Heart right ventricle (tissue), 16 donors: ENCODE data around the gene ADAMTS10. TPM values are rescaled to one million over a fixed set of nuclear protein-coding genes. Genes with fewer than 3 reads are reported as not detected.
"Not testable (repeated sequence)": the region's sequence is repeated elsewhere in the genome, so short reads cannot be mapped to it uniquely, and the experiment has no call there.

ENCODE experiments used
- ATAC-seq, 8 donors: fragments of 200-7000 bp; cut with Tn5 transposase; one replicate each; pipeline ENCODE4 v1.9.1; 2020; ENCODE audit warnings: mild to moderate bottlenecking in 8 of 8, moderate library complexity in 8 of 8, moderate number of reproducible peaks in 1 of 8
- DNase-seq, 2 donors: peaks; one replicate each; pipeline ENCODE4 v3.0.0-alpha.2; 2020
- H3K27ac ChIP-seq, 10 donors: fragments of 200-600 bp; sonication (generic) in 2 of 10; one replicate each; pipeline versions ENCODE4 v1.5.0 to v1.8.0; 2020 to 2022; ENCODE audit warnings: mild to moderate bottlenecking in 3 of 10
- H3K27me3 ChIP-seq, 7 donors: fragments of 200-600 bp; one replicate each; pipeline ENCODE4 v1.8.0; 2021 to 2022; ENCODE audit warnings: mild to moderate bottlenecking in 2 of 7
- H3K36me3 ChIP-seq, 9 donors: fragments of 200-600 bp; sonication (generic) in 1 of 9; one replicate each; pipeline versions ENCODE4 v1.5.0 to v1.8.0; 2020 to 2022; ENCODE audit warnings: mild to moderate bottlenecking in 2 of 9
- H3K4me1 ChIP-seq, 9 donors: fragments of 200-600 bp; sonication (generic) in 1 of 9; one replicate each; pipeline versions ENCODE4 v1.5.0 to v1.8.0; 2020 to 2022; ENCODE audit warnings: mild to moderate bottlenecking in 4 of 9
- H3K4me3 ChIP-seq, 10 donors: fragments of 200-600 bp; sonication (generic) in 2 of 10; one replicate each; pipeline versions ENCODE4 v1.5.0 to v1.8.0; 2020 to 2022; ENCODE audit warnings: mild to moderate bottlenecking in 7 of 10, moderate library complexity in 2 of 10
- H3K9me3 ChIP-seq, 11 donors: fragments of 200-600 bp in 10 of 11; sonication (generic) in 2 of 11; one replicate each; pipeline versions ENCODE4 v1.5.0 to v1.8.0; 2013 to 2022; ENCODE audit warnings: mild to moderate bottlenecking in 2 of 11, control low read depth in 1 of 11, moderate library complexity in 1 of 11
- WGBS, 2 donors: extraction: QIAGEN DNeasy Blood & Tissue Kit; methylation state at CpG; one replicate each; pipeline ENCODE4 v1.1.7; 2013; ENCODE audit warnings: inconsistent platforms in 1 of 2; 5-methylcytosine and 5-hydroxymethylcytosine counted together
- intact Hi-C, 10 donors: fragments of 100-400 bp; cut with DNase I; formaldehyde crosslinking; loops; one replicate each; pipeline versions ENCODE4 v1.11.1 to v1.14.2; 2022
- polyA plus RNA-seq, 2 donors: library from polyadenylated mRNA; stranded (reverse); fragments of 200-250 nt; gene quantifications; one replicate each; pipeline ENCODE4 v1.2.3, GENCODE V29; 2013
- total RNA-seq, 10 donors: library from RNA; stranded (reverse); fragmentation: NEBNext Ultra II Directional in 3 of 10; extraction: Animal tissue kit (Norgen Biotek cat#: 25700) in 3 of 10; gene quantifications; one replicate each; pipeline versions ENCODE4 v1.2.1 to v1.2.4, GENCODE V29; 2021 to 2023
- TF ChIP-seq, protein P1 (sequence below), 9 donors: fragments of 200-600 bp; sonication (generic) in 2 of 9; IDR thresholded peaks; one replicate each; pipeline versions ENCODE4 v1.5.0 to v1.8.0; 2021 to 2022; ENCODE audit warnings: antibody characterized with exemption in 9 of 9, mild to moderate bottlenecking in 5 of 9, moderate library complexity in 1 of 9
- donor health status: Arrhythmogenic right ventricular cardiomyopathy.
- donor health status: ischemic (EF 13 %, LVEDD 7.1; RV severe dilation, severe dysfunction).
- donor health status: healthy with polysubstance abuse.
- donor health status: DM: no; HTN: yes; CAD: no.
- donor health status: DM: no; HTN: no; CAD: no.
- donor health status: ischemic (EF 25% LVEDD 6.9; RV normal size, moderate dysfunction).
- donor health status: ischemic (EF 25% LVEDD 5.7; RV mildly dilated, moderate dysfunction).
- donor health status: healthy.
- donor health status: DM: yes; HTN: yes; CAD: no.
- donor health status: Ischemic cardiomyopathy.
- donor health status: ischemic (EF 35%, LVEDD 5.7; RV mildly dilated, moderate dysfunction).
- donor health status: nonischemic (EF 11% LVEDD 7.7; RV severe dilation, severe dysfunction).
- donor health status: DM: yes; HTN: yes; CAD: no.
- donor health status: PGD.
- donor health status: ischemic (EF 29% LVEDD 5.4; RV normal size, mild dysfunction).
- donor health status: nonischemic (EF 23%, LVEDD 6.1; RV moderate dilation, normal function).

The ADAMTS10 gene
- total and polyA plus RNA-seq, 12 donors, result 2.7 to 34.5 (median 8.4) TPM

DNA sequence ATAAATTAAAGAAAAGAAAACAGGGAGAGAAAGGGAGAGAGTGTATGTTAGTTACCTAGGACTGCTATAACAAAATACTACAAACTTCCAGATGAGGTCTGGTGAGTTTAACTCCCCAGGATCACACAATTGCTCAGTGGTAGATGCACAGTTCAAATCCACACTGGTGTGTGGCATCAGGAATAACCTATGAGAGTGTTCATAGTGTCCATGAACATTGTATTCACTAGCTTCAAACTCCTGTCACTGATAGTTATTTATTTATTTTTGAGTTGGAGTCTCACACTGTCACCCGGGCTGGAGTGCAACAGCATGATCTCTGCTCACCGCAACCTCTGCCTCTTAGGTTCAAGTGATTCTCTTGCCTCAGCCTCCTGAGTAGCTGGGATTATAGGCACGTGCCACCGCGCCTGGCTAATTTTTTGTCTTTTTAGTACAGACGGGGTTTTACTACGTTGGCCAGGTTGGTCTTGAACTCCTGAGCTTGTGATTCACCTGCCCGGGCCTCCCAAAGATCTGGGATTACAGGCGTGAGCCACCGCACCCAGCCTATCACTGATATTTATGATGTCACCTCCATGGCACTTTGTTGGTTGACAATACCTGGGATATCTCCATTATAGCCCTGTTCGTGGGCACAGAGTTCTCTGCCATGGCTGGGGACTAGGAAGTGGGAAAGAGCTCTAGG, 19.6 kb upstream of the ADAMTS10 start, which contains the start of gene NFILZ:
Gene NFILZ, plus strand, starts transcription at position 638 of the 688 bp plus-strand sequence. CDS start 46,133 bp downstream, outside the sequence.
- no peak within 1 kb of the TSS for H3K4me3 ChIP-seq
- H3K4me1 ChIP-seq, result no peaks in the 10 kb centered on the region
- 91 to 92% methylated on average over 11 of the region's 11 CpGs for WGBS, 2 donors
- intact Hi-C loops, result no loop called here
- H3K27me3 ChIP-seq, result peaks cover 0 to 4% (median 0%) of the 10 kb centered on the region in 7 donors
- ATAC-seq, result no peak
- no peak within 1 kb of the TSS for H3K27ac ChIP-seq
- DNase-seq, result no peak
- TF ChIP-seq, protein P1, sequence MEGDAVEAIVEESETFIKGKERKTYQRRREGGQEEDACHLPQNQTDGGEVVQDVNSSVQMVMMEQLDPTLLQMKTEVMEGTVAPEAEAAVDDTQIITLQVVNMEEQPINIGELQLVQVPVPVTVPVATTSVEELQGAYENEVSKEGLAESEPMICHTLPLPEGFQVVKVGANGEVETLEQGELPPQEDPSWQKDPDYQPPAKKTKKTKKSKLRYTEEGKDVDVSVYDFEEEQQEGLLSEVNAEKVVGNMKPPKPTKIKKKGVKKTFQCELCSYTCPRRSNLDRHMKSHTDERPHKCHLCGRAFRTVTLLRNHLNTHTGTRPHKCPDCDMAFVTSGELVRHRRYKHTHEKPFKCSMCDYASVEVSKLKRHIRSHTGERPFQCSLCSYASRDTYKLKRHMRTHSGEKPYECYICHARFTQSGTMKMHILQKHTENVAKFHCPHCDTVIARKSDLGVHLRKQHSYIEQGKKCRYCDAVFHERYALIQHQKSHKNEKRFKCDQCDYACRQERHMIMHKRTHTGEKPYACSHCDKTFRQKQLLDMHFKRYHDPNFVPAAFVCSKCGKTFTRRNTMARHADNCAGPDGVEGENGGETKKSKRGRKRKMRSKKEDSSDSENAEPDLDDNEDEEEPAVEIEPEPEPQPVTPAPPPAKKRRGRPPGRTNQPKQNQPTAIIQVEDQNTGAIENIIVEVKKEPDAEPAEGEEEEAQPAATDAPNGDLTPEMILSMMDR (IDR thresholded peaks at IDR 0.05), result no peak
- H3K36me3 ChIP-seq, result no peaks in the 10 kb centered on the region
- H3K9me3 ChIP-seq, result peaks cover 0 to 30% (median 9%) of the 10 kb centered on the region in 11 donors

DNA sequence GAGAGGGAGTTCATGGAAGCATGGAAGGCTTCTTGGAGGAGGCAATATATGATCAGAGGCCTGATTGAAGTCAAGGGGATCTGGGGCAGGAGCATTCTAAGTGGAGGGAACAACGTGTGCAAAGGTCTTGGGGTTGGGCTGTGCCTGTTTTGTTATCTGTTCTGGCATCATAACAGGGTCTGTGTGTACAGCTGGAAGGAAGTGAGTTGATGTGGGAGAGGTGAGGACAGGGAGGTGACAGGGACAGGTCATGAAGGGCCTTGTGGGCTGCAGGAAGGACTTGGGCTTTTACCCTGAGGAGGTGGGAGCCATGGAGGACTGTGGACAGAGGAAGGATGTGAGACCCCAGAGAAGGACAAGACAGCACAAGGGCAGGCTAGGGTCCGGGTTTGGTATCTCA, 18.7 kb upstream of the ADAMTS10 start:
- Histone ChIP-seq H3K9me3 (peaks cover 0 to 30% (median 9%) of the 10 kb centered on the region in 11 donors), H3K4me1 (no peaks in the 10 kb centered on the region), H3K36me3 (no peaks in the 10 kb centered on the region), H3K4me3 (no peak overlapping the region), H3K27ac (no peak overlapping the region), H3K27me3 (peaks cover 0 to 4% (median 0%) of the 10 kb centered on the region in 7 donors)
- intact Hi-C loops, result no loop called here
- TF ChIP-seq, protein P1 (IDR thresholded peaks at IDR 0.05), result no peak
- 62 to 67% methylated on average over 2 of the region's 2 CpGs for WGBS, 2 donors
- no peak for ATAC-seq
- DNase-seq, result no peak

DNA sequence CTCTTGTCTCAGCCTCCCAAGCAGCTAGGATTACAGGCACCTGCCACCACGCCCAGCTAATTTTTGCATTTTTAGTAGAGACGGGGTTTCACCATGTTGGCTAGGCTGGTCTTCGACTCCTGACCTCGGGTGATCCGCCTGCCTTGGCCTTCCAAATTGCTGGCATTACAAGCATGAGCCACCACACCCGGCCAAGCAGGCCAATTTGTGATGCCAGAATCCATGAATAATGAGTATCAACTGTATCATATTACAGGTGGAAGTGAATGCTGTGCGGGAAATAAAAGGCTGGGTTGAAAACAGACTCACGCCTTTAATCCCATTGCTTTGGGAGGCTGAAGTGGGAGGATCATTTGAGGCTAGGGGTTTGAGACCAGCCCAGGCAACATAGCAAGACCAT, 16.3 kb upstream of the ADAMTS10 start:
- DNase-seq, result no peak
- Histone ChIP-seq H3K4me3 (no peak overlapping the region), H3K4me1 (no peaks in the 10 kb centered on the region), H3K9me3 (peaks cover 0 to 30% (median 9%) of the 10 kb centered on the region in 11 donors), H3K36me3 (no peaks in the 10 kb centered on the region), H3K27ac (no peak overlapping the region), H3K27me3 (peaks cover 0 to 4% (median 0%) of the 10 kb centered on the region in 7 donors)
- intact Hi-C loops, result no loop called here
- TF ChIP-seq, protein P1 (IDR thresholded peaks at IDR 0.05), result no peak
- WGBS, 2 donors, result 79 to 85% methylated on average over 8 of the region's 8 CpGs
- ATAC-seq, result no peak

DNA sequence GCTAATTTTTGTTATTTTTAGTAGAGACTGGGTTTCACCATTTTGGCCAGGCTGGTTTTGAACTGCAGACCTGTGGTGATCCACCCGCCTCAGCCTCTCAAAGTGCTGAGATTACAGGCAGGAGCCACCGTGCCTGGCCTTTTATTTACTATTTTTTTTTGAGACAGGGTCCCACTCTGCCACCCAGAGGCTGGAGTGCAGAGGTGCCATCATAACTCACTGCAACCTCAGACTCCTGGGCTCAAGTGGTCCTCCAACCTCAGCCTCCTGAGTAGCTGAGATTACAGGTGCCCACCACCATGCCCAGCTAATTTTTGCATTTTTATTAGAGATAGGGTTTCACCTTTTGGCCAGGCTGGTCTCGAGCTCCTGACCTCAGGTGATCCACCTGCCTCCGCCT, 12.4 kb upstream of the ADAMTS10 start:
- 50 to 59% methylated on average over 4 of the region's 4 CpGs for WGBS, 2 donors
- H3K9me3 ChIP-seq, H3K4me3 ChIP-seq, DNase-seq, H3K27ac ChIP-seq, H3K36me3 ChIP-seq, H3K4me1 ChIP-seq, ATAC-seq, intact Hi-C loops: not testable (repeated sequence)
- H3K27me3 ChIP-seq, result peaks cover 0 to 33% (median 16%) of the 10 kb centered on the region in 7 donors
- TF ChIP-seq, protein P1 (IDR thresholded peaks at IDR 0.05), result peak in 3 of 9 donors; percentile 7 to 29 (median 17)
